HG03558 (cell line): ENCODE results near the gene MSMB.
"Not testable (repeated sequence)": the region's sequence is repeated elsewhere in the genome, so short reads cannot be mapped to it uniquely, and the experiment has no call there.

ENCODE experiments used
- ATAC-seq: cut with Tn5 transposase; IDR thresholded peaks from one replicate; pipeline ENCODE4 v1.9.1; 2021; ENCODE audit warnings: moderate number of reproducible peaks; ENCODE audit not compliant: unreplicated experiment; ENCODE audit errors: extremely low read depth

The MSMB gene

GRCh38 chr10:46070749-46071148 lies 24.7 kb upstream of the MSMB start:
- no peak for ATAC-seq

- ATAC-seq: no peak
Measured at GRCh38 chr10:46069771-46070463, 23.8 kb upstream of the MSMB start.

- ATAC-seq: no peak
Measured at GRCh38 chr10:46068905-46069304, 22.8 kb upstream of the MSMB start.

GRCh38 chr10:46068117-46068516 lies 22.0 kb upstream of the MSMB start:
- ATAC-seq: no peak

- no peak for ATAC-seq
Measured at GRCh38 chr10:46064269-46064817, 18.3 kb upstream of the MSMB start.

- no peak for ATAC-seq
Measured at GRCh38 chr10:46062723-46063428, 16.8 kb upstream of the MSMB start.

GRCh38 chr10:46060706-46061105 lies 14.6 kb upstream of the MSMB start:
- no peak for ATAC-seq

- ATAC-seq: not testable (repeated sequence)
Measured at GRCh38 chr10:46057927-46058326, 11.9 kb upstream of the MSMB start.

- ATAC-seq: no peak
Measured at GRCh38 chr10:46057038-46057437, 11.0 kb upstream of the MSMB start.

GRCh38 chr10:46055771-46056170 lies 9.7 kb upstream of the MSMB start:
- no peak for ATAC-seq

- ATAC-seq: no peak
Measured at GRCh38 chr10:46053534-46054434, 7.7 kb upstream of the MSMB start.

GRCh38 chr10:46052791-46053375 lies 6.8 kb upstream of the MSMB start:
- no peak for ATAC-seq

- no peak for ATAC-seq
Measured at GRCh38 chr10:46052057-46052790, 6.2 kb upstream of the MSMB start.

GRCh38 chr10:46050941-46051623 lies 5.0 kb upstream of the MSMB start:
- no peak for ATAC-seq

GRCh38 chr10:46049497-46049831 lies 3.4 kb upstream of the MSMB start:
- ATAC-seq: not testable (repeated sequence)

GRCh38 chr10:46048152-46048551 lies 2.1 kb upstream of the MSMB start:
- no peak for ATAC-seq

- ATAC-seq: no peak
Measured at GRCh38 chr10:46042527-46042926, 3.5 kb downstream of the MSMB start.

- no peak for ATAC-seq
Measured at GRCh38 chr10:46040004-46040403, 6.1 kb downstream of the MSMB start.
